HG03159 (cell line): ENCODE data around the gene ADGRA1.

Experiments used
- ATAC-seq: cut with Tn5 transposase; IDR thresholded peaks from one replicate; pipeline ENCODE4 v1.9.1; 2021; ENCODE audit warnings: mild to moderate bottlenecking, moderate library complexity; ENCODE audit not compliant: unreplicated experiment

The ADGRA1 gene

DNA sequence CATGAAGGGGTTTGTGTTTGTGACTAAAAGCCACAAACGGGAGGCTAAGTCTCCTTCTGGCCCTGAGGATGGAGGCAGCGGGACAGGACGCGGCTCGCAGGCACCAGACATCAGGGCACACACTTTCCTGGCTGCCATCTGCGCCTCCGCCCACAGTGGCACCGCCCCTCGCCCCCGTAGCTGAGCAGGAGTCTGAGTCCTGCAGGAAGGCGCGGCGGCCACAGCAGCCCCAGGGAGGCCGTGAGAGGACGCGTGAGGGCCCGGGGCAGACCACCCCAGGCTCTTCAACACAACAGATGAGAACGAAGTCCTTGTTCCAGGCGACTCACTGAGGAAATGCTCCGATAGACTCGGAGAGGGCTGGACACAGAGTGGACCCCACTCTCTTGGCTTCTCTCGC lies 6.6 kb downstream of the ADGRA1 start:
- no peak for ATAC-seq

DNA sequence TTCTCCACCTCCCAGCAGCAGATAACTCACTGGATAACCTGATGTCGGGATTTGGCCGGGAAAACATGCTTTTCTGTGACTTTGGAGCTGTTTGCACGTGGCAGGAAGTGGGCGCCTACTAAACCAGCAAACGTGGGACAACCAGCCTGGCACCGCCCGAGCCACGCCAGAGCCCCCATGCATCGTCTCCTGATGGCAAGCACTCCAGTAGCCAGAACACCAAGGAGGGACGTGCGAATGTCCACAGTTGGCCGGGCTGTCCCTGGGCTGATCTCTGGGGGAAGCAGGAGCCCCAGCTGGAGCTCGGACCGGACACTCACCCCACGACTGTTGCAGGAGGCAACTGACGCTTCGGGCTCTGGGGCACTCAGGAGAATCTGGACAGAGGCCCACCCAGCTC lies 7.1 kb downstream of the ADGRA1 start:
- ATAC-seq: no peak

DNA sequence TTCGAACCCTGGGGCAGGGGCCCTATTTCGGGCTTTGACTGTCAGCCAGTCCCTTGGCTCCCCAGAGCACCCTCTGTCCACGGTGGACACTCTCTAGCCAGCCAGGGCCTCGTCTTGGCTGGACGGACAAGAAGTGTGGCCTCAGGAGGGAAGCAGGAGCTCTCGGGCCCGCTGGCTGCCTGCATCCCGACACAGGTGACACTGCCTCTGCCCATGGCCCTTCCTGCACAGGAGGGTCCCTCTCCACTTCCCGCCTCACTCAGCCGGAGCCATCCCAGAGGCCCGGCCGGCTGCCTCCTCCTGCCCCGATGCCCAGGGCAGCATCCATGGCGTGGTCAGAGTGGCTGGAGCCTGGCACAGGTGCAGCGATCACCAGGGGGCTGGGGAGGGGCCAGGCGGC lies 7.9 kb downstream of the ADGRA1 start:
- ATAC-seq: no peak

DNA sequence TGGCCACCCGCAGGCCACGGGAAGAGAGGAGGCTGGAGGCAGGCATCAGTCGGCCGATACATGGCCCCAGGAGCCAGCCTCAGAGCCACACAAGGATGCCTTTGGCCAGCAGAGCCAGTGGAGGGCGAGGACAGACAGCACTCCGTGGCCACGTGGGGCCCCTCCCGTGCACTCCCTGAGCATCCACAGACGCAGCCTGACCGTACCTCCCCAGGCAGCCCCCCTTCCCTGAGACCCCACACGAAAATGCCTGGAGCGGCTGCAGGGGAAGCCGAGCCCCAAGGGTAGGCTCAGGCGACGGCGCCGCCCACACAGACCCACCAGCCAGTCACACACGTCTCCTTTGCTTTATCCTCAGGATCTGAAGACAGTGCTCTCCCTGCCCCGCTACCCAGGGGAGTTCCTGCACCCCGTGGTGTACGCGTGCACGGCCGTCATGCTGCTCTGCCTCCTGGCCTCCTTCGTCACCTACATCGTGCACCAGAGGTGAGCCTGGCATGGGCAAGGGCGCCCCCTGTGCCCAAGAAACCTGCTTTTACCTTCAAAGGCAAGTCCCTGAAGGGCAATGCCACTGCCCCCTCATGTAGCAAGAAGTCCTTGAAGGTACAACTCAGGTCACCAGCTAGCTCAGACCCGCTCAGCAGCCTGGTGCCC lies 9.0 kb downstream of the ADGRA1 start:
- no peak for ATAC-seq

DNA sequence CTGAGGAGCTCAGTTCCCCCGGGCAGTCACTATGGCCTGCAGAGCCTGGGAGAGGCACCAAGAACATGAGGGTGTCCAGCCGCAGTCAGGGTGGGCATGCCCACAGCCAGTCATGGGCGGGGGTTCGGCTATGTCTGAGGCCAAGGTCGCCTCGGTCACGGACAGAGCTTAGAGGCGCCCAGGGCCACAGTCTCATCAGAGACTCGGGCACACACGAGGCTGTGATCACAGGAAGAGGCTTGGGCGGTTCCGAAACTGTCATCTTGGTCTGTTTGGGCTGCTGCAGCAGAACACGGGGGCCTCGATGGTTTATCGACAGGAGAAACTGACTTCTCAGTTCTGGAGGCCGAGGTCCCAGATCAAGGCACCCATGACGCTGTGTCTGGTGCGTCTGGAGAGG lies 9.7 kb downstream of the ADGRA1 start:
- no peak for ATAC-seq

DNA sequence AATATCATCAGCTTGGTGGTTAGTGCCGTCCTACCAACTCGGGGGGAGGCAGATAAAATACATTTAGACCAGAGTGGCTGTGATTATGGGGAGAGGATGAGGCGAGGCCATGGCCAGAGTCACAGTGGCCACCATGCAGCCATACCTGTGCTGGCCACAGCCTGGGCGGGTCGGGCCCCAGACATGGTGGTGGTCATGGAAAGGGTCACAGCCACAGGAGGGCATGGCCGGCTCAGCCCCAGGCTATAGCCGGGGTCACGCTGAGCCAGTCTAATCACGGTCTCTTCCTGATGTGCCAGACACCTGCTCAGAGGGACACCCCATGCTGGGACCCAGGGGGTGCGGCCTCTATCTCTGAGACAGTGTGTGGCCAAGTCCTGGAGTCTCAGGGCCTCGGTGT lies 10.2 kb downstream of the ADGRA1 start:
- no peak for ATAC-seq

DNA sequence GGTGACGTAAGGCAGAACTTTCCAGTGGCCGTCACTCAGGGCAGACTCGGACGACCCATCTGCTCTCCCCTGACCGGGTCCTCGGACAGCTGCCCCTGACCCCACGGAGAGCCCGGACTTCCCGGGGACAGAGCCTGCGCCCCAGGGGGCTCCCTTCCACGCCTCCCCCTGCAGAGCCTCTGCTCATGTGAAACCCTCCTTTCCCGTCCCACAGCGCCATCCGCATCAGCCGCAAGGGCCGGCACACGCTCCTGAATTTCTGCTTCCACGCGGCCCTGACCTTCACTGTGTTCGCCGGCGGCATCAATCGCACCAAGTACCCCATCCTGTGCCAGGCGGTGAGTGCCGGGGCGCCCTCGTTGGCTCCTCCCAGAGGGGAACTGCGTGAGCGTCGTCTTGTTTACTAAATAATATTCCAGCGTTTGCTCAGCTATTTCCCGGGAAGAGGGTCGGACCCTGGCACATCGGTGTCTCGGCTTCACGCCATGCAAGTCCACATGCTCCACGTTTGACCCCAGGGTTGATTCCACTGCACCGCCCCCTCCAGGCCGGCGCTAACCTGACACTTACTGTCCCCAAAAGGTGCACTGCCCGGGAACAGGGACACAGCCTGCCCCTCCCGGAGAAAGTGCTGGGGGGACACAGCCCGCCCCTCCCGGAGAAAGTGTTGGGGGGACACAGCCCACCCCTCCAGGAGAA lies 10.9 kb downstream of the ADGRA1 start:
- no peak for ATAC-seq

DNA sequence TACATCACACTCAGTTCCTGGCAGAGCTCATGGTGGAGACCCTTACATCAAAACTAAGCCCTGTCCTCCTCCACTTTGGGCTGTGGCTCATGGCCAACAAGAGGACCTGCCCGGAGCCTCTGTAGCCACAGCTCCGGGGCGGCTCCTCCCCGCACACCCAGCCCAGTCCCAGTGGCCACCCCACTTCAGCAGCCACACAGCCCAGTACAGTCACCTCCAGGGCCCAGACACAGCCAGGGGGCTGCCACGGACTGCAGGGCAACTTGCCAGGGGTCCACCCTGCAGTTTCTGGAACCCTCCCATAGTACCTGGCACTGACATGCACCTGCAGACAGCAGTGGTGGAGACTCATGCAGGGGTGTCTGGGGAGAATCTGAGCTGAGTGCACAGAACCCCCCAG lies 11.8 kb downstream of the ADGRA1 start:
- no peak for ATAC-seq

DNA sequence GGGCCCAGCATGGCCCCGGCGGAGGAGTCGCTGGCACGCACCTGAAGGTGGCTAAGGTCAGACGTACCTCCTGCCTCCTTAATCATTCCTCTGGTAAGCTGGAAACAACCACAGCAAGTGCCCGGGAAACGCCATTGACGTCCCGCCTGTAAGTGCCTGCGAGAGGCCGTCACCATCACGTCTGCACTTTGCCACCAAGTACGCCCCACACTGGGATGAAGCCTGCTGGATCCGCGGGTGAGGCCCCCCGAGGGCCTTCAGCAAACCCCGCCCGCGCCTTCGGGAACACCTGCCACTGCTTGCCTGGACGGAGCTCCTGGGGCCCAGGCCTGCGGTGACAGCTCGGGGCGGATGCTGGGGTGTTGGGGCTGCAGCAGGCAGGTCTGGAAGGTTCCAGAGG lies 12.5 kb downstream of the ADGRA1 start:
- no peak for ATAC-seq

DNA sequence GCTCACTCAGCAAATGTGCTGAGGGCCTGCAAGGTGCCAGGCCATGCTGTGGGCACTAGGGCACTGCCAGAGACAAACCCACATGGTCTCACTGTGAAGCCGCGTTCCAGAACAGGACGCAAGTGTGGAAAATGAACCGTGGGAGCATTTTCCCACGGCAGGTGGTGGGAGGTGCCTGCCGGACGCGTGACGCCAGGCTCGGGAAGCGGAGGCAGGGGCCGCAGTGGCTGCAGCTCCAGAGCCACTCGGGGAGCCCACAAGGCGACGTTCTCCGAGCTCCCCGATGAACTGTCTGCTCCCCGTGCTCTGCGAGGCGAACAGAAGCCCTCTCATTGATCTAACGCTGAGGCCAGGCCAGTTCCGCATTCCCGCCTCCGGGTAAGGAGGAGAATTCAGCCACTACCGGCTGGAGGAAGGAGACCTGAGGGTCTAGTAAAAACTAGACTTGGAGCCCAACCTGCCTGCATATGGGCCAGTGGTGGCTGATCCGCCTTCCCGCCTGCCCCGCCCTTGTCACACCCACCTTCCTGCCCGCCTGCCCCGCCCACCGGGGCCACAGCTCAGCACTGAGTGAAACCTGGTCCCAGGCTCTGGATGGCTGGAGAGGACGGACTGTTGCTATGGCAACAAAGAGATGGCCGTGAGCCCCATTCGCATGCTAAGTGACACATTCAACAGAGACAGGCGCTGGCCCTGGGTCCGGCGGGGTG lies 13.1 kb downstream of the ADGRA1 start:
- ATAC-seq: no peak

DNA sequence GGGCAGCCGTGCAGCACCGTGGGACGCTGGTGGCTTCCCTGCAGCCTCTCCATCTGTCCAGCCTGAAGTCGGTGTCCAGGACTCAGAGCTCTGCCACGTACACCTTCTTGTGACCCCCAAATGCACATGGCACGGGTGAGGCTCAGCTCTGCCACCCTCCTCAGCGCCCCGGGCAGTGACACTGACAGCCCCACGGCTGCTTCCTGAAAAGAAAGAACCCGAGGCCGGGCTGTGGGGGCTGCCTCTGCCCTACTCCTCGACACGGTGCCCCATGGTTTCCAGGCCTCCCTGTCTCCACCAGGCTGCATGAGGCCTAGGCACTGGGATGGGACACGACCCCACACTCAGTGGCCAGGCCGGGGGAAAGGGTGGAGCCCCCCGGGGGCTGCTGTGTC lies 13.7 kb downstream of the ADGRA1 start:
- ATAC-seq: no peak

DNA sequence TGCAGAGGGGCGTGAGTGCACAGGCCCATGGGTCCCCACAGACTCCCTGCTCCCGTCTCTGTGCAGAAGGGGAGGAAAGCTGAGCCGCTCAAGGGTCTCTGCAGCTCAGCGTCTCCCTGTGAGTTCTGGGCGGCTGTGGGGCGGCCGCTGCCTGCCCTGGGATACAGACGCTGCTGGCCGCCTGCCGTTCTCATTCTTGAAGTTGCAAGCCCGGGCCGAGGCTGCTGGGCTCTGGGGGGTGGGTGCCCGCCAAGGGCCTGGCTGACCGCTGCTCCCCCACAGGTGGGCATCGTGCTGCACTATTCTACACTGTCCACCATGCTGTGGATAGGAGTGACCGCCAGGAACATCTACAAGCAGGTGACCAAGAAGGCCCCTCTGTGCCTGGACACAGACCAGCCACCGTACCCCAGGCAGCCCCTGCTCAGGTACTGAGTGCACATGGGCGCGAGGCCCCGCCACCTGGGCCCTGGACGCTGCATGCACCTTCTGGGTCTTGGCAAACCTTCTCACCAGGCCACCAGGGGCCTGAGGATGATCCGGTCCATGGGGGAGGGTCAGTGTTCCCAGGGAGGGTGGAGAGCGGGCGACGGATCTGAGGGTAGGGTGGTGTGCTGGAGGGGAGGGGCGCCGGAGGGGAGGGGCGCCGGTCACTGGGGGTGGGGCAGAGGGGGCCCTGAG lies 14.8 kb downstream of the ADGRA1 start:
- no peak for ATAC-seq

DNA sequence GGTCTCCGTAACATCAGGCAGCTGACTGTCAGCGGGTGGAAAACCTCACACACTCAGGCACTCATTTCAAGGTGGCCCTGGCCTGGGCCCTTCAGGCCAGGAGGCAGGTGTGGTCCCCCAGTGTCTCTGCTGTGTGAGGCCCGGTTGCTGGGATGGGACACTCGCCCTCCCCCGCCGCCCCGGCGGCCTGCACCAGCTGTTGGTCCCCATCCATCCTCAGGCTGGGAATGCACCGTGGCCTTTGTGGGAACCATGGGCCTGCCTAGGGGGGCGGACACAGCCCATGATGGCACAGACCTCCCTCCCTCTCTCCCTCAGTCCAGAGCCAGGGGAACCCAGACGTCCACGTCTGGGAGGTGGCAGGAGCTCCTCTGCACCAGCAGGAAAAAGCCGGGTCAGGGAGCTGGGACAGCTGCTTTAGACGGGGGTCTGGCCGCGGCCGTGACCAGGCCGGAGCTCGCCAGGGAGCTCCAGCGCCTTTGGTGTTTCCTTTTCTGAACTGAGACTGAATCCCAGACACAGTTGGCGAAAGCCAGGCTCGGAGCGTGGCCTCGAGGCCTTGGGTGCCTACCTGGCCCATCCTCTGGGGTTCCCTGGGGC lies 15.7 kb downstream of the ADGRA1 start:
- ATAC-seq: no peak

DNA sequence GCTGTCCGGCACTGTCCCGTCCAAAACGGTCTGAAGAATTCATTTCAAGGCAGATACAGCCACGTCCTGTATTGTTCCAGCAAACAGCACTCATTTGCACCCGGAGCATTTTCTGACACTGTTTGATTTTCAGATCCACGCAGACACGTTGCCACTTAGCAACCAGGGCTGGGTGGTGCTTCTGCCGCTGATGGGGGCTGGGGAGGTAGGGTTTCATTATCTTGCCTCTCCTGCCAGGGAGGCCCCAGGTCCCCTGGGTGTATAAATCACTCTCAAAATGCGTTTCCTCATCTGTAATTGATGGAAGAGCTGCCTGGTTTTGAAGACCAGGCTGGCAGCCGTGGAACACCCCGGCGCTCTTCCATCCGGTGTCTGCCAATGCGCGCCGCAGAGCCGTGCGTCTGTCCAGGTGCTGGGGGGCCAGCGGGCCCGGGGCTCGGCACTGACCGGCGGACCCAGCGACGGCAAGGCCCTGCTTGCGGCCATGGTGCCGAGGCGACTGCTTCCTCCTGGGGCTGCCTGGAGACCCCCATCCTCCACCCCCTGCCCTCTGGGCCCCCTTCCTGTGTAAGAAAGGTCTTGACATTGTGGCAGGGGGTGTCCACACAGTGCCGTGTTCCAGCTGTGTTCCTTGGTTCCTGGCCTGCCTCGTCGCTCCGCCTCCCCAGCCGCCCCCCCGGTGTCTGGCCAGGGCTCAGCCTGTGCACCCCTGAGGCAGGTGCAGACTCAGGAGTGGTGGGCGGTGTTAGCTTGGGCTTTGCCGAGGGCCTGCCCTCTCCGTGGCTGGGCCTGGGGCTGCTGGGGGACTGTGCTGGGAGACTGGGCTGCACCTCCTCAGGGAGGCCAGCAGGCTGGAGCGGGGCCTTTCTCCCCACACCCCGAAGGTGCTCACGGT lies 16.6 kb downstream of the ADGRA1 start:
- no peak for ATAC-seq

DNA sequence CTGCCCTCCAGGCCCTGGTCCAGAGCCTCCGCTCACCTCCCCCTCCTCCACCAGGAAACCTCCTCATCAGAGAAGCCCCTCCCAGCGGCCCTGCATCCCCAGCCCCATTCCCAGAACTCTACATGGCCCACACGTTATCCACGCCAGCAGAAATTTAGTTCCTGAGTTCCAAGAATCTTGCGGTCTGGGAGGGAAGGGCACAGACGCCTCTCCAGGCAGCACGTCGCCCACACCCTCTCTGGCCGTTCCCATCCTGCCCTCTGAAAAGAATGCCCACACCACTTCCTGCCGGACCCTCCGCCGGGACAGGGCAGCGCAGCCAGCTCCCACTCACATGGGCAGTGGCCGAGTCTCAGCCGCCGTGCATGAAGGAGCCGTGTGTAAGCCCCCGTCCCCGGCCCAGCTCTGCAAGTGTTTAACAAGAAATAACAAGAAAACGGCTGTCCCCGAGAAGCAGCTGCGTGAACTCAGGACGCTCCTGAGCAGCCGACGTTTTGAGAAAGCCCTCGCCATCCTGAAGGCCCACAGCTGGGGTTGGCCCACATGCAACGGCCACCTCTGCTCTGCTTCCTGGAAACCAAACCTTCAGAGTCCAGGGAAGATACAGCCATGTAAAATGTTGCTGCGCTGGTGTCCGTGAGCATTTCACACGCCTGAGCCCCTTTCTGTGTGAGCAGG lies 17.4 kb downstream of the ADGRA1 start:
- ATAC-seq: no peak

DNA sequence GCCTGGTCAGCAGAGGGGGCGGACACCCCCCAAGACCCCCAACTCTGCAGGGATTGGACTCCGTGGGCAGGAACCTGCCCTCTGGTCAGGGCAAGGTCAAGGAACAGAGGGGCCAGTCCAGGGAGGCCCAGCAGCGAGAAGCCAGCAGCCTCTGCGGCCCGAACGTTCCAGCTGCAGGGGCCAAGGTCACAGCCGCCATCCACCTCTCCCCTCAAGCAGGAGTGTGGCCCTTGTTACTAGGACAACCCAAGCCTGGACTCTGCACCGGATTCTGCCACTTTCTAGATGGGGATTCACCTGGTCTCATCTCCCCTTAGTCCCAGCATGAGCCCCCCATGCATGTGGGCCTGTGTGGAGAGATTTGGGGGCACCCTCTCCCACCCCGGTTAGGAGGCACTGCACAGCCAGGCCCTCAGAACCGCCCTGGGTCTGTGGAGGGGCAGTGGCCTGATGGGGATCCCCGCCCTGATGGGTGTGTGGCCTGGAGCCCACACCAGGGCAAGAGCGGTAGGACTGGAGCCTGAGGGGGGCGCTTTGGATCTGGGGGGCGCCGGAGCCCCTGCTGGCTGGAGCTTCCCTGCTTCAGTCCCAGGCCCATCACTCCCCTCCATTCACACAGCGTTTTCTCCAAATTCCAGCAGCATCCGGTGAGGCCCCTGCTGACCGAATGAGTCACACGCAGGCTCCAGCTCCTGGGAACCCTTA lies 18.1 kb downstream of the ADGRA1 start:
- ATAC-seq: no peak

DNA sequence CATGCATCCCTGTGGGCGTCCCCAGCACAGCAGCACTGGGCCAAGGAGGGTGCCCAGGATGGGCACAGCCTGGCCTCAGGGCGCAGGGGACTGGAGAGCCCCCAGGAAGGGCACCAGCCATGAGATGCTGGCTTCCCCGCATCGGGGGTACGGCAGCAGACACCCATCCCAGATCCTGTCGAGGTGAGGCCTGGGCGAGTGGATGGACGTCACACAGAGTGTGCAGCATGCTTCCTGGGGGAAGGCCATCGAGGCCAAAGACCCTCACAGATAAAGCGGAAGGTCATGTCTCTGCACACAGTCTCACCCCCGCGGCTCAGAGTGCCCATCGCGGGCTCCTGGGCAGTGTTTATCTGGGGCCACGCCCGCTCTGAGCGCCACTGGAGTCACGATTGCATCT lies 18.8 kb downstream of the ADGRA1 start:
- ATAC-seq: no peak

DNA sequence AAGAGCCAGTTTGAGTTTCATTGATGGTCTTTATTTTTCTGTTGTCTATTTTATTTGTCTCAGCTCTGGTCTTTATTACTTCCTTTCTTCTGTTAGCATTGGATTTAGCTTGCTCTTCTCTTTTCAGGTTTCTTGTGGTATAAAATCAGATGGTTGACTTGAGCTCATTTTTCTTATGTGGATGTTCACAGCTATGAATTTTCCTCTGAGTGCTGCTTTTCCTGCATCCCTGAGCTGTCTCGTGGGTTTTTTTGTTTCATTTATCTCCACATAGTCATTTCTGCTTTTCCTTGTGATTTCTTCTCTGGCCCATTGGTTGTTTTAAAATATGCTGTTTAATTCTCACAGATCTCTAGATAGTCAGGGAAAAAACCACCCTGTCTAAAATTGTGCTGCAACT lies 19.7 kb downstream of the ADGRA1 start:
- no peak for ATAC-seq

DNA sequence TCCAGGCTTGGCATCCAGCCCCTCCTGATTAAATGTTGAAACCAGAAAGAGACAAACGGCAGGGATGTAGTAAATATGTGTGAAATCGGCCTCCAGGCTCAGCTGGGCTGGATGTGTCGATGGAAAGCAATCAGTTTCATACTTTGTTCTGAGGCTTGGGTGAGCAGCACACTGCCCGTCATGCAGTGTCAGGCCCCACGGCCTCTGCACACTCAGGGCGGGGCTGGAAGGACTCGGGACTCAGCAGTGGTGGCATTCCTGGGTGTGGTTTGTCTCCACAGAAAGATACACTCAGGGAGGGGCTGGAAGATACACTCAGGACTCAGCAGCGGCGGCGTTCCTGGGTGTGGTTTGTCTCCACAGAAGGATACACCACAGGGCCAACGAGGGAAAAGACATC lies 22.0 kb downstream of the ADGRA1 start:
- ATAC-seq: no peak
